B cell (primary cell): ENCODE data around the gene HENMT1. TPM values are rescaled to one million over a fixed set of nuclear protein-coding genes. Genes with fewer than 3 reads are reported as not detected.

Source experiments
- ATAC-seq: fragments of 200-7000 bp; cut with Tn5 transposase; one replicate; pipeline ENCODE4 v1.10.0; 2021; ENCODE audit warnings: low read depth, mild to moderate bottlenecking, moderate number of reproducible peaks, moderate library complexity
- CTCF ChIA-PET: fragments of 350-600 bp; sonication (Branson Sonifier 250); formaldehyde crosslinking; loops from one replicate; lab custom pipeline; 2021; ENCODE audit warnings: antibody characterized with exemption, inconsistent platforms; lab: Charles Lee
- POLR2A ChIA-PET: fragments of 350-600 bp; sonication (Branson Sonifier 250); formaldehyde crosslinking; loops from one replicate; lab custom pipeline; 2021; ENCODE audit warnings: antibody characterized with exemption; lab: Charles Lee
- DNase-seq: peaks from one replicate; pipeline ENCODE4 v3.0.0; 2013
- H2AFZ ChIP-seq: 2 replicates; pipeline ENCODE4 v1.6.1; 2012; ENCODE audit warnings: mild to moderate bottlenecking, low read depth, low read length; ENCODE audit not compliant: insufficient read depth, poor library complexity, severe bottlenecking
- H3K27ac ChIP-seq, 2 donors: 1 replicate in 1 of 2; 2 replicates in 1 of 2; pipeline ENCODE4 v1.5.1; 2012 to 2013; ENCODE audit warnings: low read length in 2 of 2, mild to moderate bottlenecking in 2 of 2, moderate library complexity in 1 of 2
- H3K27me3 ChIP-seq, 4 experiments: fragments of 200-600 bp in 1 of 4; sonication (generic) in 1 of 4; replicated peaks in 1 of 4; 1 replicate in 2 of 4; 2 replicates in 2 of 4; pipeline versions ENCODE4 v1.6.1 to v1.7.0; 2013 to 2016; ENCODE audit warnings: low read length in 3 of 4, mild to moderate bottlenecking in 2 of 4, mixed read lengths in 1 of 4, moderate library complexity in 1 of 4; ENCODE audit not compliant: insufficient read depth in 4 of 4, control insufficient read depth in 3 of 4; ENCODE audit errors: control extremely low read depth in 1 of 4
- H3K36me3 ChIP-seq, 2 experiments: replicated peaks in 1 of 2; 1 replicate in 1 of 2; 2 replicates in 1 of 2; pipeline versions ENCODE4 v1.6.1 to v1.7.1; 2013; ENCODE audit warnings: low read length in 1 of 2; ENCODE audit not compliant: insufficient read depth in 2 of 2, control insufficient read depth in 1 of 2; ENCODE audit errors: control extremely low read depth in 1 of 2, extremely low read depth in 1 of 2
- H3K4me1 ChIP-seq, 2 donors: fragments of 200-600 bp in 1 of 2; sonication (generic) in 1 of 2; 1 replicate in 1 of 2; 2 replicates in 1 of 2; pipeline versions ENCODE4 v1.5.1 to v1.6.1; 2013 to 2017; ENCODE audit warnings: low read length in 2 of 2; ENCODE audit not compliant: control insufficient read depth in 2 of 2, insufficient read depth in 2 of 2
- H3K4me2 ChIP-seq: replicated peaks from 2 replicates; pipeline ENCODE3; 2012; ENCODE audit warnings: mild to moderate bottlenecking, low read depth, low read length; ENCODE audit not compliant: poor library complexity, severe bottlenecking
- H3K4me3 ChIP-seq, 5 experiments: fragments of 200-600 bp in 1 of 5; sonication (generic) in 1 of 5; 1 replicate in 3 of 5; 2 replicates in 2 of 5; pipeline versions ENCODE4 v1.5.1 to v1.7.0; 2011 to 2016; ENCODE audit warnings: low read length in 4 of 5, mild to moderate bottlenecking in 4 of 5, low read depth in 2 of 5, control low read depth in 1 of 5, moderate library complexity in 1 of 5; ENCODE audit not compliant: insufficient read depth in 1 of 5; ENCODE audit errors: control extremely low read depth in 1 of 5, extremely low read depth in 1 of 5
- H3K79me2 ChIP-seq: fragments of 200-600 bp; sonication (generic); one replicate; pipeline ENCODE4 v1.6.0; 2016; ENCODE audit warnings: low read length; ENCODE audit not compliant: control insufficient read depth, insufficient read depth
- H3K9ac ChIP-seq: fragments of 200-600 bp; sonication (generic); 2 replicates; pipeline ENCODE4 v1.6.1; 2017; ENCODE audit warnings: mild to moderate bottlenecking, low read length, moderate library complexity
- H3K9me3 ChIP-seq, 3 donors: one replicate each; pipeline versions ENCODE4 v1.6.1 to v1.7.1; 2013; ENCODE audit warnings: low read length in 2 of 3; ENCODE audit not compliant: control insufficient read depth in 2 of 3, insufficient read depth in 1 of 3; ENCODE audit errors: control extremely low read depth in 1 of 3
- H4K20me1 ChIP-seq: 2 replicates; pipeline ENCODE4 v1.6.0; 2012; ENCODE audit warnings: mild to moderate bottlenecking, low read length; ENCODE audit not compliant: insufficient read depth, control insufficient read depth, poor library complexity, severe bottlenecking
- H3K27ac Mint-ChIP-seq: one replicate; pipeline ENCODE4 v1.8.0; 2021; ENCODE audit warnings: mixed read lengths
- H3K27me3 Mint-ChIP-seq: one replicate; pipeline ENCODE4 v1.8.0; 2021; ENCODE audit warnings: mixed read lengths
- H3K4me1 Mint-ChIP-seq: one replicate; pipeline ENCODE4 v1.8.0; 2021; ENCODE audit warnings: mixed read lengths
- H3K4me3 Mint-ChIP-seq: one replicate; pipeline ENCODE4 v1.8.0; 2021; ENCODE audit warnings: mixed read lengths
- H3K9me3 Mint-ChIP-seq: one replicate; pipeline ENCODE4 v1.8.0; 2022; ENCODE audit warnings: mixed read lengths; ENCODE audit not compliant: insufficient read depth
- CTCF ChIP-seq: fragments of 200-600 bp; IDR thresholded peaks from one replicate; pipeline ENCODE4 v1.8.0; 2022; ENCODE audit warnings: antibody characterized with exemption, mild to moderate bottlenecking
- EZH2 ChIP-seq: IDR thresholded peaks from 2 replicates; pipeline ENCODE4 v1.6.1; 2012; ENCODE audit warnings: borderline replicate concordance, low read depth, mild to moderate bottlenecking, moderate library complexity, low read length; ENCODE audit not compliant: insufficient read depth, poor library complexity, severe bottlenecking
- WGBS: methylation state at CpG from one replicate; pipeline ENCODE4 v1.1.5; 2013; ENCODE audit warnings: missing lambda C conversion rate; ENCODE audit not compliant: insufficient coverage; 5-methylcytosine and 5-hydroxymethylcytosine counted together
- intact Hi-C: fragments of 100-400 bp; cut with micrococcal nuclease; formaldehyde crosslinking; loops from one replicate; pipeline ENCODE4 v1.10.0; 2022
- polyA plus RNA-seq: library from polyadenylated mRNA; depleted of rRNA; stranded (reverse); fragments of >200 nt; gene quantifications from 2 replicates; pipeline ENCODE4 v1.2.3, GENCODE V29; 2012
- total RNA-seq, 2 donors: library from RNA; stranded (reverse); fragments of 120-200 nt in 1 of 2; gene quantifications; 1 replicate in 1 of 2; 2 replicates in 1 of 2; pipeline versions ENCODE4 v1.2.3 to v1.2.4, GENCODE V29; 2013 to 2022

Gene HENMT1
- total and polyA plus RNA-seq, 2 donors (not counting 1 experiment from before 2014, with no cell fraction given): 4.2 to 6.4 TPM

GRCh38 chr1:108691942-108692723, 31.2 kb upstream of the HENMT1 start, which contains the start of gene PRPF38B:
Gene PRPF38B (plus strand): TSS chr1:108692310. CDS start chr1:108692592, 282 bp downstream.
- Histone ChIP-seq H3K36me3 (peaks cover 4 to 18% of the 10 kb centered on the region in 2 experiments), H3K4me3 (peak within 1 kb of the TSS; percentile 84 to 93 (median 90)), H3K27me3 (no peaks in the 10 kb centered on the region), H3K79me2 (peaks cover 57% of the 10 kb centered on the region), H2AFZ (peak within 1 kb of the TSS; percentile 95), H4K20me1 (peaks cover 31% of the 10 kb centered on the region), H3K27ac (peak within 1 kb of the TSS; percentile 96 to 99), H3K9ac (peak within 1 kb of the TSS; percentile 96), H3K4me2 (peak within 1 kb of the TSS; percentile 92), H3K4me1 (peaks cover 21 to 35% of the 10 kb centered on the region in 2 donors), H3K9me3 (no peaks in the 10 kb centered on the region)
- Mint-ChIP-seq H3K27ac (peak within 1 kb of the TSS; percentile 97), H3K4me1 (peaks cover 43% of the 10 kb centered on the region), H3K4me3 (peak within 1 kb of the TSS; percentile 98), H3K9me3 (no peaks in the 10 kb centered on the region), H3K27me3 (peaks cover 3% of the 10 kb centered on the region)
- TF ChIP-seq CTCF (no peak), EZH2 (no peak)
- DNase-seq (peak; percentile 95), ATAC-seq (peak; percentile 92)
- POLR2A ChIA-PET: interaction anchor here (0.6 to 3.1 kb wide), 9 partner anchors 25 to 492 kb away, joined by 3 to 45 read pairs (median 5); partner anchors contain the start of genes CLCC1, EEIG2, HENMT1 and SLC25A24
- CTCF ChIA-PET: interaction anchor here (0.6 to 3.2 kb wide), 15 partner anchors 10 to 1083 kb away, joined by 3 to 18 read pairs (median 6); partner anchors contain the start of genes EEIG2, HENMT1 and SLC25A24
- intact Hi-C loops: loop anchor here (1.0 to 5.0 kb wide), 8 partner anchors 31 to 492 kb away; partner anchors contain the start of genes CLCC1, EEIG2, HENMT1 and SLC25A24
- under 1% methylated on average over 59 of the region's 59 CpGs for WGBS
